ENCODE measurements around the gene DZIP1. TPM values are rescaled to one million over a fixed set of nuclear protein-coding genes. Genes with fewer than 3 reads are reported as not detected.

The DZIP1 gene
- total and polyA plus RNA-seq, 2 of the 13 experiments (the other 11 are each of a cell fraction or from before 2014, with no cell fraction given): 11.0 to 36.7 TPM

GRCh38 chr13:95644601-95645052 lies at the start of gene DZIP1 (continued):
- no peak for TF ChIP-seq ZNF275 (CRISPR knock-in tag; IDR thresholded peaks at IDR 0.05; ENCODE audit: borderline replicate concordance)
- TF ChIP-seq ETS1 (CRISPR knock-in tag; IDR thresholded peaks at IDR 0.05): no peak
- TF ChIP-seq SKI (IDR thresholded peaks at IDR 0.05; ENCODE audit: partially characterized antibody): no peak
- no peak for TF ChIP-seq ZSCAN22 (CRISPR knock-in tag; IDR thresholded peaks at IDR 0.05)
- TF ChIP-seq NKX3-1 (CRISPR knock-in tag; IDR thresholded peaks at IDR 0.05): no peak
- no peak for TF ChIP-seq MED1 (CRISPR knock-in tag; IDR thresholded peaks at IDR 0.05)
- peak; percentile 72 for TF ChIP-seq KMT2B (CRISPR knock-in tag; IDR thresholded peaks at IDR 0.05)
- TF ChIP-seq MEIS1 (CRISPR knock-in tag; IDR thresholded peaks at IDR 0.05; ENCODE audit: borderline replicate concordance): no peak
- TF ChIP-seq PAWR (CRISPR knock-in tag; IDR thresholded peaks at IDR 0.05; ENCODE audit: borderline replicate concordance): no peak
- no peak for TF ChIP-seq CTCF (CRISPR knock-in tag; IDR thresholded peaks at IDR 0.05)
- TF ChIP-seq HOXA9 (CRISPR knock-in tag; IDR thresholded peaks at IDR 0.05; ENCODE audit: borderline replicate concordance): no peak
- no peak for TF ChIP-seq ZHX2 (IDR thresholded peaks at IDR 0.05; ENCODE audit: low read depth)
- no peak for TF ChIP-seq ZHX2 (CRISPR knock-in tag; IDR thresholded peaks at IDR 0.05; ENCODE audit: borderline replicate concordance)
- no peak for TF ChIP-seq E2F5 (CRISPR knock-in tag; conservative IDR thresholded peaks at IDR 0.05)
- TF ChIP-seq ZNF274 (CRISPR knock-in tag; IDR thresholded peaks at IDR 0.05): no peak
- no peak for TF ChIP-seq GZF1 (CRISPR knock-in tag; IDR thresholded peaks at IDR 0.05)

Measured in HepG2 (cell line).